ENCODE results near the gene SLC5A3.

The SLC5A3 gene

GRCh38 chr21:34072145-34073031 is 990 bp upstream of the SLC5A3 start:
- TF ChIP-seq MAX (IDR thresholded peaks at IDR 0.05) (no peak), REST (IDR thresholded peaks at IDR 0.05; ENCODE audit: low read depth) (no peak), FOXM1 (IDR thresholded peaks at IDR 0.05; ENCODE audit: borderline replicate concordance, low read depth) (no peak), EP300 (IDR thresholded peaks at IDR 0.05; ENCODE audit: borderline replicate concordance) (no peak), ZBTB7A (IDR thresholded peaks at IDR 0.05; ENCODE audit: low read depth) (no peak), USF1 (IDR thresholded peaks at IDR 0.05) (no peak), EGR1 (IDR thresholded peaks at IDR 0.05) (no peak), YY1 (IDR thresholded peaks at IDR 0.05; ENCODE audit: low read depth) (no peak), TCF12 (IDR thresholded peaks at IDR 0.05; ENCODE audit: low read depth) (no peak), RAD21 (IDR thresholded peaks at IDR 0.05; ENCODE audit: low read depth) (no peak), CEBPB (IDR thresholded peaks at IDR 0.05) (no peak), TEAD4 (IDR thresholded peaks at IDR 0.05) (no peak), TAF1 (IDR thresholded peaks at IDR 0.05; ENCODE audit: low read depth) (no peak), NFIC (IDR thresholded peaks at IDR 0.05) (no peak), CREB1 (IDR thresholded peaks at IDR 0.05; ENCODE audit: low read depth) (no peak)

GRCh38 chr21:34073749-34074282 is 438 bp downstream of the SLC5A3 start:
- TF ChIP-seq EGR1 (IDR thresholded peaks at IDR 0.05) (peak; percentile 10; the same call in 1 of the 2 replicates), REST (IDR thresholded peaks at IDR 0.05; ENCODE audit: low read depth) (no peak)

GRCh38 chr21:34074283-34075090 is 1.1 kb downstream of the SLC5A3 start:
- no peak for TF ChIP-seq EP300 (IDR thresholded peaks at IDR 0.05; ENCODE audit: borderline replicate concordance)
- no peak for TF ChIP-seq TCF12 (IDR thresholded peaks at IDR 0.05; ENCODE audit: low read depth)
- TF ChIP-seq ZBTB7A (IDR thresholded peaks at IDR 0.05; ENCODE audit: low read depth) = no peak
- TF ChIP-seq USF1 (IDR thresholded peaks at IDR 0.05) = no peak
- no peak for TF ChIP-seq FOXM1 (IDR thresholded peaks at IDR 0.05; ENCODE audit: borderline replicate concordance, low read depth)
- no peak for TF ChIP-seq CEBPB (IDR thresholded peaks at IDR 0.05)
- no peak for TF ChIP-seq MAX (IDR thresholded peaks at IDR 0.05)
- no peak for TF ChIP-seq RAD21 (IDR thresholded peaks at IDR 0.05; ENCODE audit: low read depth)
- no peak for TF ChIP-seq REST (IDR thresholded peaks at IDR 0.05; ENCODE audit: low read depth)
- TF ChIP-seq CREB1 (IDR thresholded peaks at IDR 0.05; ENCODE audit: low read depth) = no peak
- TF ChIP-seq EGR1 (IDR thresholded peaks at IDR 0.05) = no peak

GRCh38 chr21:34075091-34075425 is 1.7 kb downstream of the SLC5A3 start:
- no peak for TF ChIP-seq RAD21 (IDR thresholded peaks at IDR 0.05; ENCODE audit: low read depth)
